Measurements from ENCODE around the gene RAD51B.
"Not testable (repeated sequence)": the region's sequence is repeated elsewhere in the genome, so short reads cannot be mapped to it uniquely, and the experiment has no call there.

RAD51B gene

DNA sequence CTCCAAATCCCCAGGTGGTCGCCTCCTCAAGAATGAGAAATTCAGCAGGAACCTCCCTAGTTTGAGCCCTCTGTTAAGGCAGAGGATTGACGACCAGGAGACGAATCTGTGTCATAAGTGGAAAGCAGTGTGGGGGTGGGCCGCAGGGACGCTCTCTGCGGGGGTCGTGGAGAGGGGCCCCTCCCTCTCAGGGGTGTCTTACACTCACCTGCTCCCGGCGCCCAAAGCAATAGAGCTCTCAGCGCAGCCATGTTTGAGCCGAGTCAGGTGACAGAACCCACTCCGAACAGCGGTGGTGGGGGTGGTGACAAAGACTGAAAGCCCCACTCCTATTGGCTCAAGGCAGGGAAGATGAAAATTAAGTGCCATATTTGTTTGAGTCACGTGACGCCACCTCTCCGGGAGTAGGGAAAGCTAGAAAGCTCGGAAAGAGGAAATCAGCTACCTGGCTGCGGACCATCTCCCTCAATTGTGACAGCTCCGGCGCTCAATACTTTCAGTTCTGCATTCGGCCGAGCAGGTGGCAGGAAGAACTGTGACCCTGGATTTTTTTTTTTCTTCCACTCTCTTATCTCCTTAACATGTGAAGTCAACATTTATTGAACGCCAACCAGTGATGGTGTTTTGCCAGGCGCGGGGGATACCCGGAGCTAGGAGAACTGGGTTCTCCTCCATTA lies 3.1 kb upstream of the RAD51B start, which contains the start of gene ZFYVE26:
TSS of gene ZFYVE26 (minus strand) at position 265 of the 677 bp plus-strand sequence. CDS start 627 bp downstream, outside the sequence.
- Histone ChIP-seq H3K79me2 (no peaks in the 10 kb centered on the region), H3K27me3 (ENCODE audit: control insufficient read depth, insufficient read depth, low read length) (no peaks in the 10 kb centered on the region), H2AFZ (peak within 1 kb of the TSS; percentile 95), H3K9ac (peak within 1 kb of the TSS; percentile 71), H3K27ac (peak within 1 kb of the TSS; percentile 65), H3K4me3 (ENCODE audit: low read depth, low read length) (peak within 1 kb of the TSS; percentile 94), H3K4me2 (ENCODE audit: low read length) (peak within 1 kb of the TSS; percentile 93), H3K36me3 (ENCODE audit: control insufficient read depth, insufficient read depth, low read length) (no peaks in the 10 kb centered on the region), H3K9me3 (ENCODE audit: control insufficient read depth, low read length) (no peaks in the 10 kb centered on the region), H3K4me1 (no peaks in the 10 kb centered on the region)
- TF ChIP-seq, protein P1, sequence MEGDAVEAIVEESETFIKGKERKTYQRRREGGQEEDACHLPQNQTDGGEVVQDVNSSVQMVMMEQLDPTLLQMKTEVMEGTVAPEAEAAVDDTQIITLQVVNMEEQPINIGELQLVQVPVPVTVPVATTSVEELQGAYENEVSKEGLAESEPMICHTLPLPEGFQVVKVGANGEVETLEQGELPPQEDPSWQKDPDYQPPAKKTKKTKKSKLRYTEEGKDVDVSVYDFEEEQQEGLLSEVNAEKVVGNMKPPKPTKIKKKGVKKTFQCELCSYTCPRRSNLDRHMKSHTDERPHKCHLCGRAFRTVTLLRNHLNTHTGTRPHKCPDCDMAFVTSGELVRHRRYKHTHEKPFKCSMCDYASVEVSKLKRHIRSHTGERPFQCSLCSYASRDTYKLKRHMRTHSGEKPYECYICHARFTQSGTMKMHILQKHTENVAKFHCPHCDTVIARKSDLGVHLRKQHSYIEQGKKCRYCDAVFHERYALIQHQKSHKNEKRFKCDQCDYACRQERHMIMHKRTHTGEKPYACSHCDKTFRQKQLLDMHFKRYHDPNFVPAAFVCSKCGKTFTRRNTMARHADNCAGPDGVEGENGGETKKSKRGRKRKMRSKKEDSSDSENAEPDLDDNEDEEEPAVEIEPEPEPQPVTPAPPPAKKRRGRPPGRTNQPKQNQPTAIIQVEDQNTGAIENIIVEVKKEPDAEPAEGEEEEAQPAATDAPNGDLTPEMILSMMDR (IDR thresholded peaks at IDR 0.05): no peak

DNA sequence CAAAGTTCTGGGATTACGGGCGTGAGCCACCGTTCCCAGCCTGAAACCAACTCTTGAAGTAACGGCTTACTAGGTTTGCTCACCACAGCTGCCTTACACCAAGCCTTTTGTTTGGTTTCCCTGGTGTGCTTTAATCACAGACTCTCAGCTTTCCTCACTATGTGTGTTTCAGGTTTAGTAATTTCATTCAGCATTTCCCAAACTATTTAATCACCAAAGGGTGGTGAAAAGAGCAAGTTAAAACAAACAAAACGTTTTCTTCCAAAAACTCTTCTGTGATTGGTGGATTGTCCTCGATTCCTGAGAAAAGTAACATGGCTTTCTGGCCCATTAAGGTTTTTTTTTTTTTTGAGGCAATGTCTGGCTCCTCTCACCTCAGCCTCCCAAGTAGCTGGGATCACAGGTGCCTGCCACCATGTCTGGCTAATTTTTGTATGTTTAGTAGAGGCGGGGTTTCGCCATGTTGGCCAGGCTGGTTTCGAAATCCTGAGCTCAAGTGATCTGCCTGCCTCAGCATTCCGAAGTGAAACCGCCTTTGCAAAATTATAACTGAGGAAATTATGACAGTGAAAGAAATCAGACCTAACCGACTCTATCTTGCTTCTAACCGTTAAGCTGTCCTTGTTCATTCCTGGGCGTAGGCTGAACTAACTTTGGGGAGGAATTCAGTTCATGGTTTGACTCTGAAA lies 1.7 kb upstream of the RAD51B start:
- H3K4me3 ChIP-seq (ENCODE audit: low read depth, low read length): no peak overlapping the region
- H3K9ac ChIP-seq: no peak overlapping the region
- no peaks in the 10 kb centered on the region for H3K36me3 ChIP-seq (ENCODE audit: control insufficient read depth, insufficient read depth, low read length)
- TF ChIP-seq, protein P1 (IDR thresholded peaks at IDR 0.05): no peak
- no peaks in the 10 kb centered on the region for H3K9me3 ChIP-seq (ENCODE audit: control insufficient read depth, low read length)
- H3K27me3 ChIP-seq (ENCODE audit: control insufficient read depth, insufficient read depth, low read length): no peaks in the 10 kb centered on the region
- H3K4me1 ChIP-seq: no peaks in the 10 kb centered on the region
- no peak overlapping the region for H3K4me2 ChIP-seq (ENCODE audit: low read length)
- H2AFZ ChIP-seq: no peak overlapping the region
- no peak overlapping the region for H3K27ac ChIP-seq
- H3K79me2 ChIP-seq: no peaks in the 10 kb centered on the region

- H3K9ac ChIP-seq; H3K27me3 ChIP-seq (ENCODE audit: control insufficient read depth, insufficient read depth, low read length); H3K79me2 ChIP-seq; H3K36me3 ChIP-seq (ENCODE audit: control insufficient read depth, insufficient read depth, low read length); H3K4me3 ChIP-seq (ENCODE audit: low read depth, low read length); H3K27ac ChIP-seq; H3K4me2 ChIP-seq (ENCODE audit: low read length); H2AFZ ChIP-seq; H3K9me3 ChIP-seq (ENCODE audit: control insufficient read depth, low read length); H3K4me1 ChIP-seq: not testable (repeated sequence)
These were observed 1.1 kb upstream of the RAD51B start for GRCh38 chr14:67818476-67818875.

- H3K27ac ChIP-seq: no peak overlapping the region
- H3K4me1 ChIP-seq: no peaks in the 10 kb centered on the region
- H3K4me2 ChIP-seq (ENCODE audit: low read length): peak overlapping the region; percentile 80
- H3K27me3 ChIP-seq (ENCODE audit: control insufficient read depth, insufficient read depth, low read length): no peaks in the 10 kb centered on the region
- no peak overlapping the region for H3K9ac ChIP-seq
- TF ChIP-seq, protein P1 (IDR thresholded peaks at IDR 0.05): no peak
- peak overlapping the region; percentile 80 for H3K4me3 ChIP-seq (ENCODE audit: low read depth, low read length)
- H3K36me3 ChIP-seq (ENCODE audit: control insufficient read depth, insufficient read depth, low read length): no peaks in the 10 kb centered on the region
- no peaks in the 10 kb centered on the region for H3K79me2 ChIP-seq
- peak overlapping the region; percentile 94 for H2AFZ ChIP-seq
- no peaks in the 10 kb centered on the region for H3K9me3 ChIP-seq (ENCODE audit: control insufficient read depth, low read length)
These were observed 921 bp downstream of the RAD51B start for GRCh38 chr14:67820428-67820971.

DNA sequence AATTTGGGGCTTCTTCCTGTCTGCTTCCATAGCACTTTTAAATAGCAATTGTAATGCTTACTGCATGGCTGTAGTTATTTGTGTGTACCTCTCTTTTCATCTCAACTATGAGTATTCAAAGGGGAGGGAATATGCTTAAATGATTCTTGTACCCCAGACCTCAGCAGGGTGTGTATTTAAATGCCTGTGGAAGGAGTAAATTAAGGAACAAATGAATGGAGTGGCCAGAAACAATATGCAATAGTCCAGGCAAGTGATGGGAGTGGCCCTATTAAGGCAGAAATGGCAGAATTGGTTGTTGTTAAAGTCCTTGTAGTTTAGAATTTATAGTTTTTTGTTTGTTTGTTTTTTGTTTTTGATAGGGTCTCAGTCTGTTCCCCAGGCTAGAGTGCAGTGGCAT lies 1.5 kb downstream of the RAD51B start:
- TF ChIP-seq, protein P1 (IDR thresholded peaks at IDR 0.05): no peak
- no peaks in the 10 kb centered on the region for H3K9me3 ChIP-seq (ENCODE audit: control insufficient read depth, low read length)
- H3K79me2 ChIP-seq: no peaks in the 10 kb centered on the region
- H3K4me1 ChIP-seq: no peaks in the 10 kb centered on the region
- H3K4me3 ChIP-seq (ENCODE audit: low read depth, low read length): no peak overlapping the region
- no peak overlapping the region for H3K4me2 ChIP-seq (ENCODE audit: low read length)
- no peaks in the 10 kb centered on the region for H3K36me3 ChIP-seq (ENCODE audit: control insufficient read depth, insufficient read depth, low read length)
- no peaks in the 10 kb centered on the region for H3K27me3 ChIP-seq (ENCODE audit: control insufficient read depth, insufficient read depth, low read length)
- H2AFZ ChIP-seq: no peak overlapping the region
- no peak overlapping the region for H3K27ac ChIP-seq
- H3K9ac ChIP-seq: no peak overlapping the region

Measured in parathyroid adenoma (tissue), 2 donors.